SU-DHL-6 (cell line): ENCODE measurements around the gene CLPX.

Source experiments
- H2AFZ ChIP-seq: fragments of 200-600 bp; sonication (generic); 2 replicates; pipeline ENCODE4 v1.6.1; 2014; ENCODE audit warnings: low read depth, mild to moderate bottlenecking, moderate library complexity, mixed read lengths, antibody characterized with exemption, low read length; ENCODE audit not compliant: severe bottlenecking
- H3F3A ChIP-seq: fragments of 200-600 bp; shearing (Covaris generic); 2 replicates; pipeline ENCODE4 v1.6.0; 2016; ENCODE audit warnings: antibody characterized with exemption, mild to moderate bottlenecking; ENCODE audit not compliant: insufficient read depth
- H3K27ac ChIP-seq: fragments of 200-600 bp; sonication (generic); 2 replicates; pipeline ENCODE4 v1.5.1; 2016; ENCODE audit warnings: low read depth, mild to moderate bottlenecking, low read length, moderate library complexity, mixed read lengths
- H3K27me3 ChIP-seq: fragments of 200-600 bp; sonication (generic), shearing (Covaris generic); 2 replicates; pipeline ENCODE4 v1.6.0; 2014; ENCODE audit warnings: mild to moderate bottlenecking, low read length
- H3K36me3 ChIP-seq: fragments of 200-600 bp; sonication (generic); 2 replicates; pipeline ENCODE4 v1.6.1; 2014; ENCODE audit warnings: mild to moderate bottlenecking, low read length, mixed read lengths
- H3K4me2 ChIP-seq: fragments of 300-600, 200-600 bp; shearing (Covaris generic), sonication (generic); 2 replicates; pipeline ENCODE4 v1.6.0; 2014; ENCODE audit warnings: low read length, low read depth, mild to moderate bottlenecking; ENCODE audit not compliant: poor library complexity, severe bottlenecking
- H3K4me3 ChIP-seq: fragments of 200-600 bp; sonication (generic); 2 replicates; pipeline ENCODE4 v1.5.1; 2014; ENCODE audit warnings: antibody characterized with exemption, low read length, mild to moderate bottlenecking, mixed read lengths; ENCODE audit not compliant: insufficient read depth, poor library complexity, severe bottlenecking
- H3K79me2 ChIP-seq: fragments of 200-600 bp; sonication (generic); 2 replicates; pipeline ENCODE4 v1.6.1; 2014; ENCODE audit warnings: mild to moderate bottlenecking, low read length, moderate library complexity; ENCODE audit not compliant: insufficient read depth
- H3K9ac ChIP-seq: fragments of 200-600 bp; sonication (generic); 2 replicates; pipeline ENCODE4 v1.7.0; 2014; ENCODE audit warnings: mild to moderate bottlenecking, low read length
- H3K9me2 ChIP-seq: fragments of 200-600 bp; sonication (generic); replicated peaks from 2 replicates; pipeline ENCODE4 v1.6.1; 2014; ENCODE audit warnings: low read length; ENCODE audit not compliant: insufficient read depth
- H3K9me3 ChIP-seq: fragments of 200-600 bp; sonication (generic); 2 replicates; pipeline ENCODE4 v1.6.1; 2014; ENCODE audit warnings: low read length, mixed read lengths; ENCODE audit not compliant: insufficient read depth
- H4K20me1 ChIP-seq: fragments of 200-600 bp; sonication (generic); 2 replicates; pipeline ENCODE4 v1.6.1; 2014; ENCODE audit warnings: low read depth, mild to moderate bottlenecking, antibody characterized with exemption, low read length, moderate library complexity, mixed read lengths
- CTCF ChIP-seq: fragments of 200-600 bp; sonication (generic); IDR thresholded peaks from one replicate; pipeline ENCODE4 v1.5.1; 2017; ENCODE audit warnings: antibody characterized with exemption, mild to moderate bottlenecking, low read length, moderate library complexity; ENCODE audit not compliant: insufficient read depth, poor library complexity, severe bottlenecking
- EZH2phosphoT487 ChIP-seq: fragments of 200-600 bp; sonication (generic), shearing (Covaris generic); conservative IDR thresholded peaks from 2 replicates; pipeline ENCODE4 v1.6.1; 2018; ENCODE audit warnings: mild to moderate bottlenecking, antibody characterized with exemption, low read length, moderate library complexity, mixed read lengths

The CLPX gene

GRCh38 chr15:65222891-65223290 is 37.7 kb upstream of the CLPX start:
- H3K9me3 ChIP-seq: no peaks in the 10 kb centered on the region
- no peak overlapping the region for H2AFZ ChIP-seq
- TF ChIP-seq EZH2phosphoT487 (no peak), CTCF (no peak)
- H3K9ac ChIP-seq: no peak overlapping the region
- H3K36me3 ChIP-seq: no peaks in the 10 kb centered on the region
- no peaks in the 10 kb centered on the region for H3K9me2 ChIP-seq
- no peaks in the 10 kb centered on the region for H4K20me1 ChIP-seq
- no peak overlapping the region for H3K4me3 ChIP-seq
- H3K27me3 ChIP-seq: no peaks in the 10 kb centered on the region
- H3K27ac ChIP-seq: no peak overlapping the region
- no peaks in the 10 kb centered on the region for H3K79me2 ChIP-seq
- H3K4me2 ChIP-seq: no peak overlapping the region
- no peaks in the 10 kb centered on the region for H3F3A ChIP-seq

GRCh38 chr15:65221697-65222096 is 36.6 kb upstream of the CLPX start:
- H3F3A ChIP-seq: no peaks in the 10 kb centered on the region
- no peak overlapping the region for H3K27ac ChIP-seq
- H3K79me2 ChIP-seq: no peaks in the 10 kb centered on the region
- no peak overlapping the region for H3K9ac ChIP-seq
- H2AFZ ChIP-seq: no peak overlapping the region
- H3K27me3 ChIP-seq: no peaks in the 10 kb centered on the region
- no peaks in the 10 kb centered on the region for H3K36me3 ChIP-seq
- H3K9me3 ChIP-seq: no peaks in the 10 kb centered on the region
- no peak for TF ChIP-seq CTCF
- TF ChIP-seq EZH2phosphoT487: no peak
- H4K20me1 ChIP-seq: no peaks in the 10 kb centered on the region
- H3K4me3 ChIP-seq: no peak overlapping the region
- H3K4me2 ChIP-seq: no peak overlapping the region
- no peaks in the 10 kb centered on the region for H3K9me2 ChIP-seq

- Histone ChIP-seq H4K20me1 (no peaks in the 10 kb centered on the region), H3K27ac (no peak overlapping the region), H3F3A (no peaks in the 10 kb centered on the region), H3K36me3 (no peaks in the 10 kb centered on the region), H3K27me3 (no peaks in the 10 kb centered on the region), H3K9me3 (no peaks in the 10 kb centered on the region), H3K4me2 (no peak overlapping the region), H2AFZ (no peak overlapping the region), H3K9ac (no peak overlapping the region), H3K79me2 (no peaks in the 10 kb centered on the region), H3K9me2 (no peaks in the 10 kb centered on the region), H3K4me3 (no peak overlapping the region)
- TF ChIP-seq EZH2phosphoT487: no peak
Measured at GRCh38 chr15:65219137-65219536, 34.0 kb upstream of the CLPX start.

GRCh38 chr15:65217526-65218482 is 32.7 kb upstream of the CLPX start:
- Histone ChIP-seq H3K27me3 (no peaks in the 10 kb centered on the region), H3K9me2 (no peaks in the 10 kb centered on the region), H3K79me2 (no peaks in the 10 kb centered on the region), H3K4me2 (no peak overlapping the region), H4K20me1 (no peaks in the 10 kb centered on the region), H3K36me3 (no peaks in the 10 kb centered on the region), H2AFZ (no peak overlapping the region), H3F3A (no peaks in the 10 kb centered on the region), H3K27ac (no peak overlapping the region), H3K9me3 (no peaks in the 10 kb centered on the region), H3K4me3 (no peak overlapping the region), H3K9ac (no peak overlapping the region)
- TF ChIP-seq CTCF (no peak), EZH2phosphoT487 (no peak)
